Germinal center (tissue), 1 donor: ENCODE data around the gene LIPE.

Source experiments
- DNase-seq: peaks from one replicate; pipeline ENCODE4 v3.0.0; 2012; ENCODE audit warnings: mixed read lengths, low spot score

Gene LIPE

DNA sequence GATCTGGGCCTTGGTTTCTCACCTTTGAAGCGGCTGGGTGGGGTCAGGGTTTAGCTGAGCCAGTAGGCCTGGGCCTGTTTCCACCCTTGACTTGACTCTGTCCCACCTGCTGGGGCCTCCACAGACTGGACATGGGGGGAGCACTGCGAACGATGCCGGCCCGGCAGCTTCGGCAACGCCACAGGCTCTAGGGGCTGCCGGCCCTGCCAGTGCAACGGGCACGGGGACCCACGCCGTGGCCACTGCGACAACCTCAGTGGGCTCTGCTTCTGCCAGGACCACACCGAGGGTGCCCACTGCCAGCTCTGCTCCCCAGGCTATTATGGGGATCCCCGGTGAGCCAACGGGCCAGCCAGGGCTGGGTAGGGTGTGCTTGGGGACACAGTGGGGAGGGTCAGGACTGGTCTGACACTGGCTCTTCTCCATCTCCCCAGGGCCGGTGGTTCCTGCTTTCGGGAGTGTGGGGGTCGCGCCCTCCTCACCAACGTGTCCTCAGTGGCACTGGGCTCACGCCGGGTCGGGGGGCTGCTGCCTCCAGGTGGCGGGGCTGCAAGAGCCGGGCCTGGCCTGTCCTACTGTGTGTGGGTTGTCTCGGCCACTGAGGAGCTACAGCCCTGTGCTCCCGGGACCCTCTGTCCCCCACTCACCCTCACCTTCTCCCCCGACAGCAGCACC, 73.7 kb downstream of the LIPE start:
- DNase-seq: no peak

DNA sequence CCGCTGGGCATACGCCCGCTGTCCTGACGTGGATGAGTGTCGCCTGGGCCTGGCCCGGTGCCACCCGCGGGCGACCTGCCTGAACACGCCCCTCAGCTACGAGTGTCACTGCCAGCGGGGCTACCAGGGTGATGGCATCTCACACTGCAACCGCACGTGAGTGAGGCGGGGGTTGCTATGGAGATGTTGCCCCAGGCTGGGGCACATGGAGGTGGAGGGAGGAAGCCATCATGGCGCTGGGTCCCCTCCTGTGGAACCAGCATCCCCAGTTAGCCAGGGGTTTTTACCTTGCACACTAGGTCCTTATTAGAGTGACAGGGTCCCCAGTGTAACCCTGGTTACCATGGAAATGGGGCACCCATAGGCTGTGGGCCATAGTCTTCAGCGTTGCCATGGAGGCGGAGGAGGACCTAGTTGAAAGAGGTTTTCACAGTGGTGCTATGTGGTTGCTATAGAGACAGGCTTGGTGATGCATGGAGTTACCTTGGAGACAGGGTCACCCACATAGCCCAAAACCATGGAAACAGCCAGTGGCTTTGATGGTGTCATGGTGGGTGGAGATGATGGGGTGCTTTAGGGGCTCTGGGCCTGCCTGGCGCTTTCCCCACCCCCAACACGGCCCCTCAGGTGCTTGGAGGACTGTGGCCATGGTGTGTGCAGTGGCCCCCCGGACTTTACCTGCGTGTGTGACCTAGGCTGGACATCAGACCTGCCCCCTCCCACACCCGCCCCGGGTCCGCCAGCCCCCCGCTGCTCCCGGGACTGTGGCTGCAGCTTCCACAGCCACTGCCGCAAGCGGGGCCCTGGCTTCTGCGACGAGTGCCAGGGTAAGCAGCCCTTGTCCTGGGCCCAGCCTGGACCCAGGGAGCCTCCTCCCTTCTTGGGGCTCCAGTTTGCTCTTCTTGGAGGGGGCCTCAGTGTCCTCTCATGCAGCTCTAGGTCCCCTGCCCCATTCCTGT, 74.6 kb downstream of the LIPE start:
- DNase-seq: no peak
